ENCODE measurements around the gene KIF3B. TPM values are rescaled to one million over a fixed set of nuclear protein-coding genes. Genes with fewer than 3 reads are reported as not detected.
A peak's percentile ranks its signal among the peaks of the same experiment; 100 is the strongest.

The KIF3B gene
- total and polyA plus RNA-seq, 2 of the 13 experiments (the other 11 are each of a cell fraction or from before 2014, with no cell fraction given) = 23.6 to 28.8 TPM

- TF ChIP-seq ARNT (IDR thresholded peaks at IDR 0.05) (no peak), ZNF788 (CRISPR knock-in tag; IDR thresholded peaks at IDR 0.05; ENCODE audit: borderline replicate concordance) (no peak), NCOA2 (CRISPR knock-in tag; IDR thresholded peaks at IDR 0.05) (no peak), GLI4 (CRISPR knock-in tag; IDR thresholded peaks at IDR 0.05; ENCODE audit: borderline replicate concordance) (no peak), ZNF704 (CRISPR knock-in tag; IDR thresholded peaks at IDR 0.05; ENCODE audit: borderline replicate concordance) (no peak), ZNF383 (CRISPR knock-in tag; IDR thresholded peaks at IDR 0.05; ENCODE audit: borderline replicate concordance) (peak; percentile 15; the same call in 1 of the 2 replicates), ZNF776 (CRISPR knock-in tag; IDR thresholded peaks at IDR 0.05) (no peak), HOMEZ (CRISPR knock-in tag; IDR thresholded peaks at IDR 0.05; ENCODE audit: low read depth) (no peak), ERF (CRISPR knock-in tag; IDR thresholded peaks at IDR 0.05) (no peak), ZNF354B (CRISPR knock-in tag; IDR thresholded peaks at IDR 0.05) (peak; percentile 76; the same call in 1 of the 2 replicates), TGIF2 (CRISPR knock-in tag; IDR thresholded peaks at IDR 0.05) (peak; percentile 31; the same call in 1 of the 2 replicates), FOXC1 (CRISPR knock-in tag; IDR thresholded peaks at IDR 0.05; ENCODE audit: borderline replicate concordance) (peak; percentile 43; the same call in 1 of the 2 replicates), IRX3 (CRISPR knock-in tag; IDR thresholded peaks at IDR 0.05; ENCODE audit: borderline replicate concordance, low read depth) (no peak), ZNF121 (CRISPR knock-in tag; IDR thresholded peaks at IDR 0.05) (0 out of 2 replicates have a peak, but pooled peaks have one; percentile 21), ZNF703 (CRISPR knock-in tag; IDR thresholded peaks at IDR 0.05; ENCODE audit: borderline replicate concordance) (peak; percentile 85; the same call in 1 of the 2 replicates), NFKBIZ (CRISPR knock-in tag; IDR thresholded peaks at IDR 0.05) (no peak), ZNF274 (CRISPR knock-in tag; IDR thresholded peaks at IDR 0.05) (0 out of 2 replicates have a peak, but pooled peaks have one; percentile 34), ZNF24 (IDR thresholded peaks at IDR 0.05) (no peak; the same call in 1 of the 2 replicates), SIX1 (CRISPR knock-in tag; IDR thresholded peaks at IDR 0.05; ENCODE audit: borderline replicate concordance) (no peak), ZNF124 (CRISPR knock-in tag; IDR thresholded peaks at IDR 0.05) (no peak), BCLAF1 (IDR thresholded peaks at IDR 0.05) (no peak), MYNN (CRISPR knock-in tag; IDR thresholded peaks at IDR 0.05; ENCODE audit: low read depth) (0 out of 2 replicates have a peak, but pooled peaks have one; percentile 65), ZNF7 (CRISPR knock-in tag; IDR thresholded peaks at IDR 0.05) (0 out of 2 replicates have a peak, but pooled peaks have one; percentile 5), ZNF3 (CRISPR knock-in tag; IDR thresholded peaks at IDR 0.05) (peak; percentile 83; the same call in 1 of the 2 replicates), ZNF10 (CRISPR knock-in tag; IDR thresholded peaks at IDR 0.05; ENCODE audit: borderline replicate concordance, low read depth) (no peak), ZNF292 (CRISPR knock-in tag; IDR thresholded peaks at IDR 0.05; ENCODE audit: borderline replicate concordance, low read depth) (0 out of 2 replicates have a peak, but pooled peaks have one; percentile 47), ZFP41 (CRISPR knock-in tag; IDR thresholded peaks at IDR 0.05; ENCODE audit: borderline replicate concordance) (no peak), MED13 (CRISPR knock-in tag; IDR thresholded peaks at IDR 0.05) (no peak)
Observed at GRCh38 chr20:32357375-32357868, 80.0 kb downstream of the KIF3B start (continued).
